ENCODE measurements around the gene GBE1.

Gene GBE1

GRCh38 chr3:81726132-81726531 is 35.3 kb downstream of the GBE1 start:
- TF ChIP-seq MYC (IDR thresholded peaks at IDR 0.05; ENCODE audit: low read depth, low read length) (no peak), POLR2A (IDR thresholded peaks at IDR 0.05; ENCODE audit: extremely low read depth, insufficient read length) (no peak), CTCF (IDR thresholded peaks at IDR 0.05; ENCODE audit: low read depth, low read length) (no peak)
- TF ChIP-seq, protein P1, sequence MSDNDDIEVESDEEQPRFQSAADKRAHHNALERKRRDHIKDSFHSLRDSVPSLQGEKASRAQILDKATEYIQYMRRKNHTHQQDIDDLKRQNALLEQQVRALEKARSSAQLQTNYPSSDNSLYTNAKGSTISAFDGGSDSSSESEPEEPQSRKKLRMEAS (IDR thresholded peaks at IDR 0.05; ENCODE audit: low read depth, low read length): no peak
- H3K4me3 ChIP-seq (ENCODE audit: low read depth, low read length): no peak overlapping the region
- no peak for DNase-seq (ENCODE audit: low read depth)

DNA sequence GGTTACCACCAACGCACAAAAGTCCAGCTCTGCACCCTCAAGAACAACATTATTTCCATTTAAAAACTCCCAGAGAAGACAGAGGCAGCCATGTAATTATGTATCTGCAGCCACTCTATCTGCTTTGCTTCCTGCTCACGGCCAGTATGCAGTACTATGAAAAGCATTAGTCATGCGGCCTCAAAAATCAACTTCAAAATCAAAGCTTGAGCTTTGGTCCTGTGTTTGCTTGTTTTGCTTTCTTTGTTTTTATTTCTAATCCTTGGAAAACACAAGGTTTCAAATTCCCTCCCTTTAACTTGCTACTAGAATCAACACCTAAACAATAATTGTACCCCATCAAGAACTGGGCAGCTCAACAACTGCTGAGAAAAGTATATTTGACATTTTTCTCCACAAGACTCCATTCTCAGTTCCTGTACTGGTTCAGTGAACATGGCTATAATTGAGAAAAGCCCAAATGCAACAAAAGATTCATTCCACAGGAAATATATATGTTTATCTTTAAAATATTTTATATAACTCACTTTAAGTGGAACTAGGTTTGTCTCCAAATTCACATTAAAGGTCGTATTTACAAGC is 37.6 kb downstream of the GBE1 start:
- no peak for DNase-seq (ENCODE audit: low read depth)
- TF ChIP-seq POLR2A (IDR thresholded peaks at IDR 0.05; ENCODE audit: extremely low read depth, insufficient read length): no peak
- no peak for TF ChIP-seq CTCF (IDR thresholded peaks at IDR 0.05; ENCODE audit: low read depth, low read length)
- no peak for TF ChIP-seq MYC (IDR thresholded peaks at IDR 0.05; ENCODE audit: low read depth, low read length)
- TF ChIP-seq, protein P1 (IDR thresholded peaks at IDR 0.05; ENCODE audit: low read depth, low read length): no peak
- no peak overlapping the region for H3K4me3 ChIP-seq (ENCODE audit: low read depth, low read length)

- no peak for TF ChIP-seq POLR2A (IDR thresholded peaks at IDR 0.05; ENCODE audit: extremely low read depth, insufficient read length)
- no peak for TF ChIP-seq CTCF (IDR thresholded peaks at IDR 0.05; ENCODE audit: low read depth, low read length)
- TF ChIP-seq, protein P1 (IDR thresholded peaks at IDR 0.05; ENCODE audit: low read depth, low read length): no peak
- no peak for TF ChIP-seq MYC (IDR thresholded peaks at IDR 0.05; ENCODE audit: low read depth, low read length)
- no peak for DNase-seq (ENCODE audit: low read depth)
Measured at GRCh38 chr3:81718311-81718710, 43.1 kb downstream of the GBE1 start.

DNA sequence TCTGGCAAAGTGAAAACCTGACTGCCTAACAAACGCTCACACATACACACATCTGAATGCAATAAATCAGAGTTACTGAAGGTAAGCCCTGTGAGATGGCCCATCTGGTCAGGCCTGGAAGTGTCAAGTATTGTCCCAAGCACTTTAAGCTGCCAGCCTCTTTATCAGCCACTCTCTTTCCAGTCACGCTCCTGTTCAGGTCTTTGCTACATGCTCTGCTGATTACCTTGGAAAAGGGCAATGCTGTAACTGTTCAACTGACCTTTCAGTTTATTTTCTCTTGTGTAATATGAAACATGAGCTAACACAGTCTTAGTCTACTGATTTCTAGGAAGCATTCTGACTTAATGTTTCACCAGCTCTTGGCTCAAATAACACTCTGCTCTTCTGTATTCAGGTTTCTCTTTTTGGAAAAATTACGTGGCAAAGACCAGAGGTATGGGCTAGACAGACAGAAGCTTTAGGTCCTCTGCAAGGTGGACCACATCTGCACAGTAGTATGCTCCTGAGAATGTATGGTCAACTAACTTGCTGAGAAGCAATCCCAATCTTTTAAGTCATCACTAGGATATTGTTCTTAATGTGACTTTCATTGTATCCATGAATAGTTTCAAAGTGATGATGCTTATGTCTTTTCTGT is 44.5 kb downstream of the GBE1 start:
- TF ChIP-seq, protein P1 (IDR thresholded peaks at IDR 0.05; ENCODE audit: low read depth, low read length): no peak
- TF ChIP-seq MYC (IDR thresholded peaks at IDR 0.05; ENCODE audit: low read depth, low read length): no peak
- no peak for TF ChIP-seq POLR2A (IDR thresholded peaks at IDR 0.05; ENCODE audit: extremely low read depth, insufficient read length)
- TF ChIP-seq CTCF (IDR thresholded peaks at IDR 0.05; ENCODE audit: low read depth, low read length): no peak
- DNase-seq (ENCODE audit: low read depth): peak; percentile 8
- no peak overlapping the region for H3K4me3 ChIP-seq (ENCODE audit: low read depth, low read length)

More at GRCh38 chr3:81718311-81718710, 43.1 kb downstream of the GBE1 start:
- no peak overlapping the region for H3K4me3 ChIP-seq (ENCODE audit: low read depth, low read length)

GRCh38 chr3:81713031-81713430 is 48.4 kb downstream of the GBE1 start:
- no peak for DNase-seq (ENCODE audit: low read depth)
- no peak overlapping the region for H3K4me3 ChIP-seq (ENCODE audit: low read depth, low read length)
- TF ChIP-seq, protein P1 (IDR thresholded peaks at IDR 0.05; ENCODE audit: low read depth, low read length): no peak
- TF ChIP-seq POLR2A (IDR thresholded peaks at IDR 0.05; ENCODE audit: extremely low read depth, insufficient read length): no peak
- TF ChIP-seq MYC (IDR thresholded peaks at IDR 0.05; ENCODE audit: low read depth, low read length): no peak
- no peak for TF ChIP-seq CTCF (IDR thresholded peaks at IDR 0.05; ENCODE audit: low read depth, low read length)

All from NB4 (cell line).